Measurements from ENCODE around the gene MRPL14.
A peak's percentile ranks its signal among the peaks of the same experiment; 100 is the strongest.

The MRPL14 gene

GRCh38 chr6:44127186-44128019, at the start of gene MRPL14, which contains the start of gene TMEM63B:
MRPL14 (minus strand) TSS chr6:44127452; CDS start chr6:44116611, 10,841 bp downstream.
TMEM63B (plus strand) TSS chr6:44127554; CDS start chr6:44134585, 7,031 bp downstream.
- Histone ChIP-seq H3K4me3 (replicated peaks; ENCODE audit: low read depth, low read length) (peak within 1 kb of the TSS; percentile 90), H3K27me3 (replicated peaks; ENCODE audit: control insufficient read depth, insufficient read depth, low read length) (no peaks in the 10 kb centered on the region), H3K36me3 (ENCODE audit: control insufficient read depth, insufficient read depth, low read length) (no peaks in the 10 kb centered on the region)
- no peak for TF ChIP-seq CTCF (IDR thresholded peaks at IDR 0.05; ENCODE audit: insufficient read depth, low read length, poor library complexity, severe bottlenecking)
- DNase-seq (ENCODE audit: extremely low read depth, insufficient read length): peak; percentile 90

GRCh38 chr6:44176130-44176761, 49.0 kb upstream of the MRPL14 start:
- H3K36me3 ChIP-seq (ENCODE audit: control insufficient read depth, insufficient read depth, low read length): no peaks in the 10 kb centered on the region
- H3K27me3 ChIP-seq (replicated peaks; ENCODE audit: control insufficient read depth, insufficient read depth, low read length): no peaks in the 10 kb centered on the region
- H3K4me3 ChIP-seq (replicated peaks; ENCODE audit: low read depth, low read length): peak overlapping the region; percentile 50
- DNase-seq (ENCODE audit: extremely low read depth, insufficient read length): no peak
- no peak for TF ChIP-seq CTCF (IDR thresholded peaks at IDR 0.05; ENCODE audit: insufficient read depth, low read length, poor library complexity, severe bottlenecking)

- Histone ChIP-seq H3K27me3 (replicated peaks; ENCODE audit: control insufficient read depth, insufficient read depth, low read length) (no peaks in the 10 kb centered on the region), H3K4me3 (replicated peaks; ENCODE audit: low read depth, low read length) (no peak overlapping the region), H3K36me3 (ENCODE audit: control insufficient read depth, insufficient read depth, low read length) (no peaks in the 10 kb centered on the region)
- peak; percentile 45 for DNase-seq (ENCODE audit: extremely low read depth, insufficient read length)
- peak; percentile 96 for TF ChIP-seq CTCF (IDR thresholded peaks at IDR 0.05; ENCODE audit: insufficient read depth, low read length, poor library complexity, severe bottlenecking)
Observed at GRCh38 chr6:44172731-44173500, 45.7 kb upstream of the MRPL14 start.

- no peak overlapping the region for H3K4me3 ChIP-seq (replicated peaks; ENCODE audit: low read depth, low read length)
- TF ChIP-seq CTCF (IDR thresholded peaks at IDR 0.05; ENCODE audit: insufficient read depth, low read length, poor library complexity, severe bottlenecking): no peak
- no peak for DNase-seq (ENCODE audit: extremely low read depth, insufficient read length)
- no peaks in the 10 kb centered on the region for H3K27me3 ChIP-seq (replicated peaks; ENCODE audit: control insufficient read depth, insufficient read depth, low read length)
- H3K36me3 ChIP-seq (ENCODE audit: control insufficient read depth, insufficient read depth, low read length): no peaks in the 10 kb centered on the region
Observed at GRCh38 chr6:44171899-44172546, 44.8 kb upstream of the MRPL14 start.

GRCh38 chr6:44169886-44170570, 42.8 kb upstream of the MRPL14 start:
- Histone ChIP-seq H3K36me3 (ENCODE audit: control insufficient read depth, insufficient read depth, low read length) (no peaks in the 10 kb centered on the region), H3K27me3 (replicated peaks; ENCODE audit: control insufficient read depth, insufficient read depth, low read length) (no peaks in the 10 kb centered on the region), H3K4me3 (replicated peaks; ENCODE audit: low read depth, low read length) (no peak overlapping the region)
- DNase-seq (ENCODE audit: extremely low read depth, insufficient read length): no peak
- no peak for TF ChIP-seq CTCF (IDR thresholded peaks at IDR 0.05; ENCODE audit: insufficient read depth, low read length, poor library complexity, severe bottlenecking)

Data from GM06990 (cell line).